ENCODE measurements around the gene C12orf43. TPM values are rescaled to one million over a fixed set of nuclear protein-coding genes. Genes with fewer than 3 reads are reported as not detected.

The C12orf43 gene
- total RNA-seq, 1 donor from 2014 or later, result 19.0 TPM

DNA sequence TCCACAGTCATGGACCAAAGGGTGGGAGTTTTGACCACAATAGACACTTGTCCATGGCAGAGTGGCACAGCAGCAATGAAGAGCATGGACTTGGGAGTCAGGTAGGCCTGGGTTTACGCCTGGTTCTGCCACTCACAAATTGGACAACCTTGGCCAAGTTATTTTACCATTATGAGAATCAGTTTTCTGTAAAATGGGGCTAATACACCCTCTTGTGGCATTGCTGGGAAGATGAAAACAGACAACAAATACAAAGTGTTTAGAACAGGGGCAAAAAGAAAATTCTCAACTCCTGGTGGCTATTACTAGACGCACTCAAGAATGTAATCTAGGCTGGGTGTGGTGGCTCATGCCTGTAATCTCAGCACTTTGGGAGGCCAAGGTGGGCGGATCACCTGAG, 2.6 kb downstream of the C12orf43 start:
- peaks cover 1% of the 10 kb centered on the region for H3K36me3 Mint-ChIP-seq
- DNase-seq (ENCODE audit: low spot score in 2 of 2, unreplicated experiment in 2 of 2), result no peak
- no peaks in the 10 kb centered on the region for H3K27me3 Mint-ChIP-seq (ENCODE audit: low read depth)
- no peak overlapping the region for H3K27ac Mint-ChIP-seq
- TF ChIP-seq, protein P1, sequence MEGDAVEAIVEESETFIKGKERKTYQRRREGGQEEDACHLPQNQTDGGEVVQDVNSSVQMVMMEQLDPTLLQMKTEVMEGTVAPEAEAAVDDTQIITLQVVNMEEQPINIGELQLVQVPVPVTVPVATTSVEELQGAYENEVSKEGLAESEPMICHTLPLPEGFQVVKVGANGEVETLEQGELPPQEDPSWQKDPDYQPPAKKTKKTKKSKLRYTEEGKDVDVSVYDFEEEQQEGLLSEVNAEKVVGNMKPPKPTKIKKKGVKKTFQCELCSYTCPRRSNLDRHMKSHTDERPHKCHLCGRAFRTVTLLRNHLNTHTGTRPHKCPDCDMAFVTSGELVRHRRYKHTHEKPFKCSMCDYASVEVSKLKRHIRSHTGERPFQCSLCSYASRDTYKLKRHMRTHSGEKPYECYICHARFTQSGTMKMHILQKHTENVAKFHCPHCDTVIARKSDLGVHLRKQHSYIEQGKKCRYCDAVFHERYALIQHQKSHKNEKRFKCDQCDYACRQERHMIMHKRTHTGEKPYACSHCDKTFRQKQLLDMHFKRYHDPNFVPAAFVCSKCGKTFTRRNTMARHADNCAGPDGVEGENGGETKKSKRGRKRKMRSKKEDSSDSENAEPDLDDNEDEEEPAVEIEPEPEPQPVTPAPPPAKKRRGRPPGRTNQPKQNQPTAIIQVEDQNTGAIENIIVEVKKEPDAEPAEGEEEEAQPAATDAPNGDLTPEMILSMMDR (IDR thresholded peaks at IDR 0.05; ENCODE audit: unreplicated experiment), result no peak
- H3K4me3 Mint-ChIP-seq, result no peak overlapping the region
- no peaks in the 10 kb centered on the region for H3K9me3 Mint-ChIP-seq
- H3K4me1 Mint-ChIP-seq, result peaks cover 16% of the 10 kb centered on the region

DNA sequence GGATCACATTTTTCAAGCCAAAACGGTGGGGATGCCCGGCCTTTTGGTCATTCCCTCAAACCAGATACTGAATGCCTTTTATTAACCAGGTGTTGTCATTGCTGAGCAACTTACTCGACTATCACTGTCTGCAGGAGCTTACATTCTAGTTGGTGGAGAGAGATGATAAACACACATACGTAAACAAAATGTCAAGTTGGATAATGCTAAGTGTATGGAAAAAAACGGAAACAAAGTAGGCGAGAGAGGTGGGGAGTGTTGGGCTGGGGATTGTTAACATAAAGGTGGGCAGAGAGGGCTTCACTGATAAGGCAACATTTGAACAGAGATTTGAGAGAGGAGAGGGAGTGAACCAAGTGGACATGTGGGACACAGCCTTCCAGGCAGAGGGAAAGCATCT, 4.5 kb downstream of the C12orf43 start:
- Mint-ChIP-seq H3K4me3 (no peak overlapping the region), H3K36me3 (peaks cover 11% of the 10 kb centered on the region), H3K4me1 (peaks cover 16% of the 10 kb centered on the region), H3K27me3 (ENCODE audit: low read depth) (no peaks in the 10 kb centered on the region), H3K9me3 (no peaks in the 10 kb centered on the region), H3K27ac (no peak overlapping the region)
- TF ChIP-seq, protein P1 (IDR thresholded peaks at IDR 0.05; ENCODE audit: unreplicated experiment), result no peak
- DNase-seq (ENCODE audit: low spot score in 2 of 2, unreplicated experiment in 2 of 2), result no peak

DNA sequence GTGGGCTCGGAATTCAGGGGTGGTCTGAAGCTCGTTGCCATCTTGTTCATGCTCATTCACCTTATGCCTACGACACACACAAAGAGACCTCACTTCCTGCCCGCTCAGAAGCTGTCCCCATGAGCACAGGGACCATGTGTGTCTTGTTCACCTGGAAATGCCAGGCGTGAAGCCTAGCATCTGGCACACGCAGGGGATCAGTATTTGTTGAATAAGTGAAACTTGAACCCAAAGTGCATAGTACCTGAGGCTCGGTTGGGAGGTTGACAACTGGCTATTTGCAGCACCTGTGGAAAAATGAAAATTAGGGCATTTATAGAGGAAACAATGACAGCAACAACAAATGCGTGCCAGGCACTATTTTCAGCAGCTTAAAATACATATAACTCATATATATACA, 5.4 kb downstream of the C12orf43 start:
- Mint-ChIP-seq H3K4me1 (peaks cover 12% of the 10 kb centered on the region), H3K27me3 (ENCODE audit: low read depth) (no peaks in the 10 kb centered on the region), H3K27ac (no peak overlapping the region), H3K4me3 (no peak overlapping the region), H3K36me3 (peaks cover 12% of the 10 kb centered on the region), H3K9me3 (no peaks in the 10 kb centered on the region)
- TF ChIP-seq, protein P1 (IDR thresholded peaks at IDR 0.05; ENCODE audit: unreplicated experiment), result no peak
- no peak for DNase-seq (ENCODE audit: low spot score in 2 of 2, unreplicated experiment in 2 of 2)

DNA sequence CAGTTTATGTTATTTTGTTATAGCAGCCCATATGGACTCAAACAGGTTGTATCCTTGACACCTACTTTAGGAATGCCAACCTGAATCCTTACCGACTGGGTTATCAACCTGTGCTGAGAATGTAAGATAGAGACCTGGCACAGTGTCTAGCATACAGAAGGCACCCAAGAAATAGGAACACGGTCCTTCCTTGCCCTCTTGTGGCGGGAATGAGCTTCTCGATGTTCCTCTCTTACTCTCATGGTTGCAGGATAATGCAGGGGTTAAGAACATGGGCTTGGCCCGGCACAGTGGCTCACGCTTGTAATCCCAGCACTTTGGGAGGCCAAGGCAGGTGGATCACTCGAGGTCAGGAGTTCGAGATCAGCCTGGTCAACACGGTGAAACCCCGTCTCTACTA, 6.5 kb downstream of the C12orf43 start:
- H3K36me3 Mint-ChIP-seq, result peaks cover 18% of the 10 kb centered on the region
- no peak for DNase-seq (ENCODE audit: low spot score in 2 of 2, unreplicated experiment in 2 of 2)
- H3K27me3 Mint-ChIP-seq (ENCODE audit: low read depth), result no peaks in the 10 kb centered on the region
- H3K4me1 Mint-ChIP-seq, result peaks cover under 1% of the 10 kb centered on the region
- TF ChIP-seq, protein P1 (IDR thresholded peaks at IDR 0.05; ENCODE audit: unreplicated experiment), result peak; percentile 47
- H3K9me3 Mint-ChIP-seq, result no peaks in the 10 kb centered on the region
- no peak overlapping the region for H3K4me3 Mint-ChIP-seq
- no peak overlapping the region for H3K27ac Mint-ChIP-seq

DNA sequence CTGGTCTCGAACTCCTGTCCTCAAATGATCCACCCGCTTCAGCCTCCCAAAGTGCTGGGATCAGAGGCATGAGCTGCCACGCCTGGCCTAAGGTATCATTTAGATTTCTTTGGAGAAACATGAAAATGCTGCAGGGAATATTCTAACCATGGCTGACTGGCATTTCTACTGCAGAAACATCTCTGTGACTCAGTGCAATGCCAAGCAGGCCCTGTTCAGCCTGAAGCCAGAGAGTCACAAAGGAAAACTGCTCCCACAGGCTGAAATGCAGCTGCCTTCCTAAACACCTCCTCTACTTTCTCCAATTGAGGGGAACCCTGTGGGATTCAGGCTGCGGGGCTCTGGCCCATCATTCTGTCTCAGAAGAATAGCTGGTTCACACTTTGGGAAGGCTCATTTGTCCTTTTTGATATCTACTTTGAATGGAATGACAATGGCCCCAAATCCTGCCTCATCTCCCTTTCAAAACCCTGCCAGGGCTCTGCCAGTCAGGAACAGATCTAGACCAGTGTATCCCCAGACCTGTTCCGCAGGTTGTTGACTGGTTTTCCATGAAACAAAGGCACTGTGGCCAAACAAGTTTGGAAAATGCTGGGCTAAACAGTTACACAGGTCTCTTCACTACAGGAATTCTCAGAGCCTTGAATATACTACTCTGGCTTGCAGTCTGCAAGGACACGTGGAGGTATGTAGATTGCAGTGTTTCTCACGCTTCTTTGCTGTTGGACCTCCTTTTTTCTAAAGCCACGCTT, 7.8 kb downstream of the C12orf43 start:
- TF ChIP-seq, protein P1 (IDR thresholded peaks at IDR 0.05; ENCODE audit: unreplicated experiment), result no peak
- DNase-seq (ENCODE audit: low spot score in 2 of 2, unreplicated experiment in 2 of 2), result no peak
- Mint-ChIP-seq H3K4me3 (no peak overlapping the region), H3K9me3 (no peaks in the 10 kb centered on the region), H3K27me3 (ENCODE audit: low read depth) (no peaks in the 10 kb centered on the region), H3K4me1 (no peaks in the 10 kb centered on the region), H3K36me3 (peaks cover 28% of the 10 kb centered on the region), H3K27ac (no peak overlapping the region)
